GM23338 (cell line): ENCODE data around the gene NHSL1. TPM values are rescaled to one million over a fixed set of nuclear protein-coding genes. Genes with fewer than 3 reads are reported as not detected.

Experiments used
- ATAC-seq: fragments of 200-7000 bp; cut with Tn5 transposase; 3 replicates; pipeline ENCODE4 v1.9.1; 2020
- DNase-seq: peaks from one replicate; pipeline ENCODE4 v3.0.0-alpha.2; 2015; ENCODE audit warnings: low spot score
- H2AFZ ChIP-seq: fragments of 200-600 bp; sonication (generic); 2 replicates; pipeline ENCODE4 v1.8.0; 2016; ENCODE audit warnings: antibody characterized with exemption, mild to moderate bottlenecking, moderate library complexity
- H3F3A ChIP-seq: fragments of 200-600 bp; sonication (generic); replicated peaks from 2 replicates; pipeline ENCODE4 v1.8.0; 2017; ENCODE audit warnings: antibody characterized with exemption, mixed run types, low read depth
- H3K27ac ChIP-seq: fragments of 200-600 bp; sonication (generic); 2 replicates; pipeline ENCODE4 v1.6.1; 2016; ENCODE audit warnings: low read depth
- H3K27me3 ChIP-seq: fragments of 200-600 bp; sonication (generic); 2 replicates; pipeline ENCODE4 v1.8.0; 2016; ENCODE audit warnings: mild to moderate bottlenecking, mixed run types, moderate library complexity; ENCODE audit not compliant: insufficient read depth
- H3K36me3 ChIP-seq: fragments of 200-600 bp; sonication (generic); 2 replicates; pipeline ENCODE4 v1.8.0; 2016; ENCODE audit warnings: mild to moderate bottlenecking; ENCODE audit not compliant: insufficient read depth
- H3K4me1 ChIP-seq: fragments of 200-600 bp; sonication (generic); 2 replicates; pipeline ENCODE4 v1.8.0; 2016; ENCODE audit warnings: mild to moderate bottlenecking, moderate library complexity; ENCODE audit not compliant: insufficient read depth
- H3K4me2 ChIP-seq: fragments of 200-600 bp; sonication (generic); 2 replicates; pipeline ENCODE4 v1.7.1; 2017; ENCODE audit warnings: mixed run types
- H3K4me3 ChIP-seq: fragments of 200-600 bp; sonication (generic); 2 replicates; pipeline ENCODE4 v1.6.1; 2016; ENCODE audit warnings: mixed run types
- H3K79me2 ChIP-seq: fragments of 200-600 bp; sonication (generic); replicated peaks from 2 replicates; pipeline ENCODE4 v1.8.0; 2017; ENCODE audit warnings: mild to moderate bottlenecking; ENCODE audit not compliant: insufficient read depth
- H3K9me2 ChIP-seq: fragments of 200-600 bp; sonication (generic); 2 replicates; pipeline ENCODE4 v1.8.0; 2017; ENCODE audit not compliant: insufficient read depth
- H4K20me1 ChIP-seq: fragments of 200-600 bp; sonication (generic); replicated peaks from 2 replicates; pipeline ENCODE4 v1.8.0; 2017; ENCODE audit warnings: mild to moderate bottlenecking; ENCODE audit not compliant: insufficient read depth
- H3K27ac Mint-ChIP-seq: 2 replicates; pipeline ENCODE4 v1.8.0; 2020; ENCODE audit warnings: inconsistent platforms, mild to moderate bottlenecking, moderate library complexity, mixed read lengths
- H3K27me3 Mint-ChIP-seq: 3 replicates; pipeline ENCODE4 v1.8.0; 2022; ENCODE audit warnings: low read depth, mild to moderate bottlenecking, moderate library complexity, mixed read lengths, inconsistent platforms; ENCODE audit not compliant: insufficient read depth, poor library complexity
- H3K36me3 Mint-ChIP-seq: 3 replicates; pipeline ENCODE4 v1.8.0; 2021; ENCODE audit warnings: low read depth, mild to moderate bottlenecking, inconsistent platforms, moderate library complexity, mixed read lengths
- H3K4me1 Mint-ChIP-seq: 3 replicates; pipeline ENCODE4 v1.8.0; 2020; ENCODE audit warnings: mild to moderate bottlenecking, inconsistent platforms, mixed read lengths
- H3K4me3 Mint-ChIP-seq: 3 replicates; pipeline ENCODE4 v1.8.0; 2021; ENCODE audit warnings: moderate library complexity, mild to moderate bottlenecking, inconsistent platforms, mixed read lengths
- H3K9me3 Mint-ChIP-seq: 3 replicates; pipeline ENCODE4 v1.8.0; 2020; ENCODE audit warnings: moderate library complexity, mild to moderate bottlenecking, inconsistent platforms, mixed read lengths
- EZH2phosphoT487 ChIP-seq: fragments of 200-600 bp; sonication (generic); IDR thresholded peaks from one replicate; pipeline ENCODE4 v1.8.1; 2018; ENCODE audit warnings: antibody characterized with exemption; ENCODE audit not compliant: unreplicated experiment
- NANOG ChIP-seq: IDR thresholded peaks from 2 replicates; pipeline ENCODE4 v1.6.1; 2016; ENCODE audit warnings: antibody characterized with exemption, borderline replicate concordance
- ZNF462 ChIP-seq: fragments of 250-450 bp; sonication (Bioruptor Pico); IDR thresholded peaks from 2 replicates; pipeline ENCODE4 v1.5.0; 2020; ENCODE audit warnings: mild to moderate bottlenecking, moderate library complexity
- polyA plus RNA-seq: library from polyadenylated mRNA; unstranded; fragments of >200 nt; fragmentation: Nextera tagmentation; extraction: Ambion mirVana; gene quantifications from 2 replicates; pipeline ENCODE4 v1.2.1, GENCODE V29; 2016
- total RNA-seq: library from RNA; depleted of rRNA; stranded (reverse); fragments of >200 nt; shearing (Covaris generic); gene quantifications from 2 replicates; pipeline ENCODE4 v1.2.3, GENCODE V29; 2014
- TF ChIP-seq, protein P1 (sequence below): IDR thresholded peaks from one replicate; pipeline ENCODE4 v1.6.1; 2018; ENCODE audit warnings: antibody characterized with exemption; ENCODE audit not compliant: unreplicated experiment

NHSL1 gene
- total and polyA plus RNA-seq, 2 experiments from 2014 or later: 11.2 to 24.5 TPM

DNA sequence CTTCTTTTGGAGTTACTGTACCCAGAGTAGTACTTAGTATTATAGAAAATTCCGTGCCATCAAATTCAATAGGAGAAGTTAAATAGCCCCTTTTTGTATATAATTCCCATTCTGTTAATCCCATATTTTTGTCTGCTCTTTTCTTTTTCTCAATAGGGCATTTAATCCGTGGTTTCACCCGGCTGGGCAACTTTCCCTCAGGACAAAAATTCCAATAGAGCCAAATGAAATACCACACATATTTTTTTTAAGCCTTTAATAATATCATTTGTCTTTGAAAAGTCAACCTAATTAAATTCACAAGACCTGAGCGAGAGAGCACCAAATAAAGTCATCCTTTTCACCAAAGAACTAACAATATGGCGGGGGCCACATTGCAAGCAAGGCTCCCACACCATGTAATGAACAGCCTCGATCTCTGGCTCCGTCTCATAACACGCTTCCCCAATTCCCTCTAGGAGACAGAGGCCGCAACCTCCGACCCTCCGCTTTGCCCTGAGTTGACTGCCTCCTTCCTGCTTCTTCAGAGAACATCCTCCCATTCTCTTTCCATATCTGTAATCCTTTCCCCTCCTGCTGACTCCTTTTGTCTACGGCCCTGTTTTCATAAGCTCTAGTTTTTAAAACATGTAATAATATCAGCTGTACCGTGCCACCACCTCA, 13.6 kb downstream of the NHSL1 start (continued):
- no peak for TF ChIP-seq ZNF462
- TF ChIP-seq, protein P1, sequence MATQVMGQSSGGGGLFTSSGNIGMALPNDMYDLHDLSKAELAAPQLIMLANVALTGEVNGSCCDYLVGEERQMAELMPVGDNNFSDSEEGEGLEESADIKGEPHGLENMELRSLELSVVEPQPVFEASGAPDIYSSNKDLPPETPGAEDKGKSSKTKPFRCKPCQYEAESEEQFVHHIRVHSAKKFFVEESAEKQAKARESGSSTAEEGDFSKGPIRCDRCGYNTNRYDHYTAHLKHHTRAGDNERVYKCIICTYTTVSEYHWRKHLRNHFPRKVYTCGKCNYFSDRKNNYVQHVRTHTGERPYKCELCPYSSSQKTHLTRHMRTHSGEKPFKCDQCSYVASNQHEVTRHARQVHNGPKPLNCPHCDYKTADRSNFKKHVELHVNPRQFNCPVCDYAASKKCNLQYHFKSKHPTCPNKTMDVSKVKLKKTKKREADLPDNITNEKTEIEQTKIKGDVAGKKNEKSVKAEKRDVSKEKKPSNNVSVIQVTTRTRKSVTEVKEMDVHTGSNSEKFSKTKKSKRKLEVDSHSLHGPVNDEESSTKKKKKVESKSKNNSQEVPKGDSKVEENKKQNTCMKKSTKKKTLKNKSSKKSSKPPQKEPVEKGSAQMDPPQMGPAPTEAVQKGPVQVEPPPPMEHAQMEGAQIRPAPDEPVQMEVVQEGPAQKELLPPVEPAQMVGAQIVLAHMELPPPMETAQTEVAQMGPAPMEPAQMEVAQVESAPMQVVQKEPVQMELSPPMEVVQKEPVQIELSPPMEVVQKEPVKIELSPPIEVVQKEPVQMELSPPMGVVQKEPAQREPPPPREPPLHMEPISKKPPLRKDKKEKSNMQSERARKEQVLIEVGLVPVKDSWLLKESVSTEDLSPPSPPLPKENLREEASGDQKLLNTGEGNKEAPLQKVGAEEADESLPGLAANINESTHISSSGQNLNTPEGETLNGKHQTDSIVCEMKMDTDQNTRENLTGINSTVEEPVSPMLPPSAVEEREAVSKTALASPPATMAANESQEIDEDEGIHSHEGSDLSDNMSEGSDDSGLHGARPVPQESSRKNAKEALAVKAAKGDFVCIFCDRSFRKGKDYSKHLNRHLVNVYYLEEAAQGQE: no peak

GRCh38 chr6:138485005-138485545, 14.2 kb downstream of the NHSL1 start:
- Histone ChIP-seq H3K4me1 (peaks cover 43% of the 10 kb centered on the region), H3F3A (peaks cover 6% of the 10 kb centered on the region; the same call in 1 of the 2 replicates), H4K20me1 (no peaks in the 10 kb centered on the region), H3K4me2 (peak overlapping the region; percentile 67), H3K36me3 (no peaks in the 10 kb centered on the region), H3K79me2 (peaks cover 11% of the 10 kb centered on the region), H3K27ac (peak overlapping the region; percentile 84), H3K9me2 (peaks cover 6% of the 10 kb centered on the region; the same call in 1 of the 2 replicates), H3K27me3 (no peaks in the 10 kb centered on the region), H3K4me3 (peak overlapping the region; percentile 37), H2AFZ (no peak overlapping the region)
- H3K9me3 Mint-ChIP-seq: no peaks in the 10 kb centered on the region
- ATAC-seq: peak; percentile 70
- H3K27ac Mint-ChIP-seq: peak overlapping the region; percentile 80
- H3K4me3 Mint-ChIP-seq: peak overlapping the region; percentile 40
- H3K36me3 Mint-ChIP-seq: peaks cover 4% of the 10 kb centered on the region; the same call in 2 of the 3 replicates
- peaks cover 43% of the 10 kb centered on the region for H3K4me1 Mint-ChIP-seq
- H3K27me3 Mint-ChIP-seq: peaks cover 3% of the 10 kb centered on the region
- TF ChIP-seq NANOG (0 out of 2 replicates have a peak, but pooled peaks have one; percentile 19), EZH2phosphoT487 (no peak)
- peak; percentile 57 for DNase-seq
